T-helper 2 cell (primary cell): ENCODE results near the gene KLHL3.
A peak's percentile ranks its signal among the peaks of the same experiment; 100 is the strongest.

Experiments
- DNase-seq, 5 experiments: peaks; one replicate each; pipeline versions ENCODE4 v3.0.0 to v3.0.0-alpha.2; 2012 to 2022

The KLHL3 gene

GRCh38 chr5:137743031-137743640 lies 7.2 kb upstream of the KLHL3 start:
- DNase-seq, result peak in 3 of 5 experiments; percentile 23 to 76 (median 44)

DNA sequence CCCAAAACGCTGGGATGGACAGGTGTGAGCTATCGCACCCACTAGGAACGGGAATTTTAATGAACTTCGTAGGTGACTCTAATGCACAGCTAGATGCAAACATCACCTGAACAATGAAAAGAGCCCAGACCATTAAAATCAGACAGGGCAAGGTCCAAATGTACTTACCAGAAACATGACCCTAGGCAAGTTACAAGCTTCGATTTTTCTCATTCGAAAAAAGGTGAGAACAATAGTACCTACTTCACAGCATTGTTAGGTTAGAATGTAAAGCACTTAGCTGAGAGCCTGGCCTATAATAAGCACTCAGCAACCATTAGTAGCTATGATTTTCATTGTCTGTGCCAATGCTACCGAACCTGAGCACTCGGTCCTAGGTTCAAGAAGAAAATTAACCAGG lies 5.8 kb upstream of the KLHL3 start:
- no peak for DNase-seq

GRCh38 chr5:137739737-137740136 lies 3.8 kb upstream of the KLHL3 start:
- no peak for DNase-seq

DNA sequence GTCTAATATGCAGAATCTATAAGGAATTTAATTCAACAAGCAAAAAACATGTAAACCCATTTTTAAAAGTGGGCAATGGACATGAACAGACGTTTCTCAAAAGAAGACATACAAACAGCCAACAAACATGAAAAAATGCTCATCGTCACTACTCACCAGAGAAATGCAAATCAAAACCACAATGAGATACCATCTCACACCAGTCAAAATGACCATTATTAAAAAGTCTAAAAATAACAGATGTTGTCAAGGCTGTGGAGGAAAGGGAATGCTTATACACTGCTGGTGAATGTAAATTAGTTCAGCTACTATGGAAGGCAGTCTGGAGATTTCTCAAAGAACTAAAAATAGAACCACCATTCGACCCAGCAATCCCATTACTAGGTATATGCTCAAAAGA lies 3.1 kb upstream of the KLHL3 start:
- DNase-seq, result no peak

GRCh38 chr5:137737349-137738131 lies 1.7 kb upstream of the KLHL3 start:
- DNase-seq, result peak in 2 of 5 experiments; percentile 33 to 42

DNA sequence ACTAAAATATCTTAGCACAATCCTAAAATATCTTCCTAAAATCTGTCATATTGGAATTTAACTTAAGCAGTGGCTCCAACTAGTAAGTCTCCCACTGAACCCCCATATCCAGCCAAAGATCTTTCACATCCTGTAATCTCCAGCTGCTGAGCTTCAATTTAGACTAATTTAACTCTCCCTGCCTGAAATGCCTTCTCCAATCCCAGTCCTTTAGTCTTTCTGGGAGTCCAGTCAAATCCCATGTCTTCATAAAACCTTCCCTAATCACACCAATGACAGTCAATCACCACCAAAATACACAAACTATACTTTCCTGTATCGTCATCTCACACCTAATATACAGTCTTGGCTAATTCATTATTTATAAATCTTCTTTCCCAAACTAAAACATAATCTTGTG lies 607 bp upstream of the KLHL3 start:
- DNase-seq, result no peak

DNA sequence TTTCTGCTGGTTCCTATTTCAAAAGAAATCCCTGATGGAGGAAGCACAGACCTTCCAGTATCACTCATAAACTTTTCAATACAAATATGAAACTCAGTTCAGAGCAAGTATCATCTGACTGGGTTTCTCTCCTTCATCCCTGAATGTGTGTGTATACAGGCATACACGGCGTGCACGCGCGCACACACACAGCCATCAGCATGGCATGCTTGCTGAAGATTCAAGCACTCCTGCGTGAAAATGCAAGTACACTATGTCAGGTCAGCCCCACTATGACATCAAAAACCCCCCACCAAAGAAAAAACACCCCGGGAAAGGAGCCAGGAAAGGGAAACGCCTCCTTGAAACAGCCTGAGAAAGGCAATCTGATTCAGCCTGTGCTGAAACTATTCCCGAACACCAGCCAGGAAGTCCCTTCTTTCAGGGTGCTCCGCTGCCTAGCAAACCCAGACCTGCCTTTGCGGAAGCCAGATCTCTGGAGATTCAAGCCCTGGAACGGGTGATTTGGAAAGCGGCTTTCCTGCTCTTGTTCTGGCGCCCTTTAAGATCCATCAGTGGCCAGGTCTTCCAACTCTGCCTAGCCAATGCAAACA lies 831 bp downstream of the KLHL3 start:
- peak in 3 of 5 experiments; percentile 8 to 51 (median 9) for DNase-seq

DNA sequence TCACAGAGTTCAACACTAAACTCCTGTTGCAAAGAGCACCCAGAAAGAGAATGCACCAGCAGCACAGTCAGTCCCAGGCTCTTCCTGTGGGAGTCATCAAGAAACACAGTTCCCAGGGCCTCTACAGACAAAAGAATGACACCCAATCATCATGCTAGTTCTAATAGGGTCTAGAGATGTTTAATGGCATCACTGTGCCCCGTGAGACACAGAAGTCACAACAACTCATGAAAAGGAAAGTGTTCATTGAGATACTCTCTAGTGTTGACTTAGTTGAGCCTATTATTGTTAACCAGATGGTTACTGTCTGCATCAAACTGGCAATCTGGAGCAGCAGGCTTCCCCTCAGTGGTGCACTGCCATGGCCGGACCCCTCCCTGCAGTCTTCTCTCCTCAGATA lies 1.6 kb downstream of the KLHL3 start:
- peak in 1 of 5 experiments; percentile 16 for DNase-seq

- no peak for DNase-seq
Measured at GRCh38 chr5:137733922-137734321, 2.0 kb downstream of the KLHL3 start.

DNA sequence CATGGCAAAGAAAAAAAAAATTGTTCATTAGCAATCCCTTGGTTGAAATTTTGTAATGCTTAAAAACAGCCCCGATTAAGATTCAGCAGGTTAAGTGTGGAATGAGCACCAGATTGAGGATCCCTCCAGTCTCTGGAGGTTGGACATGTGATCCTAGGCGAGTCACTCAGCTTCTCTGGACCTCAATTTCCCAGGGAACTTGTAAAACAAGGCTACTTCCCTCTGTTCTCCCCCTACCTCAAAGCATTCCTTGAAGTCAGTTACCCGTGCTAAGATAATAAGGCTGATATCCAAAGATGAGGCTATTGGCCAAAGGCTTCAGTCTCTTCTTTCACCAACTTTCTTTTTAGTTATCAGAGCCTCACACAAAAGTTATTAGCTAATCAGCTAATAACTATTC lies 2.9 kb downstream of the KLHL3 start:
- DNase-seq, result no peak

DNA sequence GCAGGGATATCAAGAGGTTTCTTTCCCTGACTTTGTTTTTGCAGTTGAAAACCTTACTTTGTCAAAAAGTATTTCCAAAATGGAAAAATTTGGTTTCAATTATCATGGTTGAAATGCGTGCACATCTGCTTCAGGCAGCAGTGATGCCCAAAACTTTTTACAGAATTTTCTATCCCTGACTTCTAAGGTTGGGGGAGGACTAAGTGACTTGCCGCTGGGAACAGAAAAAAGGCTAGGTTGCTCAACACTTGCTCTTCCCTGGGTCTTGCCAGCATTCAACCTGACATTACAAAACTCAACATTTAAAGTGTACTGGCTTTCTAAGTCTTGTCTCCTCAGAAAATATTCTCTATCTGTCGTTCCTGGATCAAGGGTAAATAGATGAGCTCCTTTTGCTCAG lies 4.7 kb downstream of the KLHL3 start:
- no peak for DNase-seq

DNA sequence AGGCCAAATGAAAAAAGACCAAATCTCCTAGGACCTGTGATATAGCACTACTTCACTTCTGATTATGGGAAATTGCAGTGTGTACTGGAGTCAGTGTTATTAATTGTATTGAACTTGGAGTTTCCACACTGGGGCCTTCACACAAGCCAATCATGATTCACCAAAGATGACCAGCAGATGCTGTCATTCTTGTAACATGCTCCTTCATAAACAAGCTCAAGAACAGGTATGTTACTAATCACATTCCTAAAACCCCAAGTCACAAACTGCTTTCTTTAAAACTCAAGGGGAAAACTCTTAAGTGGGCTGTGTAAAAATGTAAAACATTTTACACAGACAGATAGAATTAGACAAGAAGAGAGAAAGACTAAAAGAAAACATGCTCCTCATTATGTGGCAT lies 5.6 kb downstream of the KLHL3 start:
- no peak for DNase-seq

DNA sequence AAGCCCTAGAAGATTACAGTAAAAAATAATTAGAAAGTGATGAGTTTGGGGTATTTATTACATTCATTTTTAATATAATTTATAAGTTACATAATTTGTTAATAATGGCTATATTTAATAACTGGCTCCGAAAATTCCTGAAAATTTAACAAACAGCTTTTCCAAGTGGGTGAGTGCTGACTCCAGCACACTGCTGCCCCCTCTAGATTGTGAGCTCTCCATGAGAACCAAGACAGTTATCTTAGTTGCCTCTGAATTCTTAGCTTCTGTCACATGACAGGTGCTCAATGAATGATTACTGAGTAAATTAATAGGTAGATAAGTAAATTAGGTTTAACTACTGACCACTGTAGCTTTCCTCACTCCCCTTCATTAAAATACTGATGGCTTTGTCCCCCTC lies 7.8 kb downstream of the KLHL3 start:
- DNase-seq, result no peak

GRCh38 chr5:137727623-137728022 lies 8.3 kb downstream of the KLHL3 start:
- no peak for DNase-seq

DNA sequence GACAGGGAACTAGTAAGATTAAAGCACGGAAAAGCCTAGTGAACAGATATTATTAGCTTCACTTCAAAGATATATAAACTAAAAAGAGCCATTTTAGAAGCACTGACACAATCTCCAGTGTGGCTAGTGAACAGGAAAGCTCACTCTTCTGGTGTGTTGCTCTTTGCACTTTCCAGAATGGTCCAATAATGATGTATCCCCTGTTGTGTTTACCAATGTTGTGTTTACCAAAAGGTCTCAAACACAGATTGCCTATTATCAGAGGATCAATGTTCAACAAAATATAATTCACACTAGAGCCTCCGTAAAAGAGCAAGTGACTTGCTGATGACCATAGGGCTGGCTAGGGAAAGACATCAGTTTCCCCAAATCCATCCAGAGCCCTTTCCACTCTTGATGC lies 11.6 kb downstream of the KLHL3 start:
- no peak for DNase-seq

DNA sequence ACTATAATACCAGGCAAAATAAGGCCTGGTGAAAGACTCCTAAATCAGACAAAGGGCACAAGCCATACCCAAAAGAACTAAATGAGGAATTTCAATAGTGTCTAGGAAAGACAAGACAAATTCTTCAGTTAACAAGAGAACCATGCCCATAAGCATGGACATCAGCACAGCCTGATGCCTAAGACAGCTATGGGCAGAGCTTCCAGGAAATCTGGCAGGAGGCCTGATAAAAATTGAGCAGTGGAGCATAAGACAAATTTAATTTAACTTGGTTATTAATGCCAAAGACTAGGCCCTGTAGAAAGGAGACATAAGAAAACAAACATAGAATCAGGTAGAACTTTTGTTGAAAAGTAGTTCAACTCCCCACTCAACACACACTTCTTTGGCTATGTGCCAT lies 17.3 kb downstream of the KLHL3 start:
- DNase-seq, result no peak

- DNase-seq, result no peak
Measured at GRCh38 chr5:137716337-137716736, 19.6 kb downstream of the KLHL3 start.

- DNase-seq, result no peak
Measured at GRCh38 chr5:137715456-137715855, 20.4 kb downstream of the KLHL3 start.

- no peak for DNase-seq
Measured at GRCh38 chr5:137714946-137715345, 20.9 kb downstream of the KLHL3 start.

DNA sequence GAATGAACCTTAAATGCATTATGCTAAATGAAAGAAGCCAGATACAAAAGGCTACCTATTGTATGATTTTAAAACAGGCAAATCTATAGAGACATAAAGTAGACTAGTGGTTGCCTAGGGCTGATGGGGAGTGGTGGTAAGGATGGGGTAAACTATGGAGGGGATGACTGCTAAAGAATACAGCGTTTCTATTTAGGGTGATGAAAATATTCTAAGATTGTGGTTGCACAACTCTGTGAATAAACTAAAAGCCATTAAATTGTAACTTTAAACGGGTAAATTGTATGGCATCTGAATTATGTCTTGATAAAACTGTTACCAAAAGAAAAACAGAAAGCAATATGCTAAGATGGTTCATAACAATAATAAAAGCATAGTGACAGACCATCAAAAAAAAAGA lies 21.4 kb downstream of the KLHL3 start:
- DNase-seq, result no peak

DNA sequence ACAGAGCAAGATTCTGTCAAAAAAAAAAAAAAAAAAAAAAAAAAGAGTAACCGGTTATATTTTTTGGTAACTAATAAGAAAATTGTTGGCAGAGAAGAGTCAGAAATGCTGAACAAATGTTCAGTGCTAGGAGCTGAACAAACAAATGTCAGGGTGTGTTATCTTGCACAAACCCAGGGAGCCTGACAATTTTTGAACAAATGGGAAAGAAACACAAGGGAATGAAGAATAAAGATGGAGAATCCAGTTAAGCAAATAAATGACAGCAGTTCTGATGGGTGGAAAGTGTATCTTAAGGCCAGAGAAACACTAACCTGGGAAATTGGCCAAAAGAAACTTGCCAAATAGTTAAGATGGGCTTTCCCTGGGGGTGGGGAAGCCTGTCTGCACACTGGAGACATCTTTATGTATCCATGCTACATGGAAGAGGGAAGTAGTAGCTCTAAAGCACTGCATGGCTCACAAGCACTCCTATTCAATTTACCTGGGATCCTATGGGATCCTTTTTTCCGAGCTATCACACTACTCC lies 23.7 kb downstream of the KLHL3 start:
- DNase-seq, result no peak

DNA sequence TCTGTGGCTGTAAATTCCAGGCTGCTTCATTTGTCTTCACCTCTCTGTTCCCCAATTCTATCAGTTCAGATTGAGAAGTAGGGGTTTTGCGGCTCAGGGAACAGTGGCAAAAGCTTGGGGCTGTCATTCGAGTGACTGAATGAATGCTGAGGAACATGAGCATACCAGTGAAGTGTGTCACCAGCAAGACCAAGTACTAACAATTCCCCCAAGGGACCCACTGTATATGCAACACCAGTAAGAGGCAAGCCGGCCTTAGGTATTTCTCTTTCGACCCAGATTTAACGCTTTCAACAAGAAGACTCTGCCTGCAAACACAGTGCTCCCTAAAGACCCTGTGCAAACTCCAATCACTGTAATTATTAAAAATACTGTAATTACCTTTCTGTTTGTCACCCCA lies 25.8 kb downstream of the KLHL3 start:
- DNase-seq, result no peak

DNA sequence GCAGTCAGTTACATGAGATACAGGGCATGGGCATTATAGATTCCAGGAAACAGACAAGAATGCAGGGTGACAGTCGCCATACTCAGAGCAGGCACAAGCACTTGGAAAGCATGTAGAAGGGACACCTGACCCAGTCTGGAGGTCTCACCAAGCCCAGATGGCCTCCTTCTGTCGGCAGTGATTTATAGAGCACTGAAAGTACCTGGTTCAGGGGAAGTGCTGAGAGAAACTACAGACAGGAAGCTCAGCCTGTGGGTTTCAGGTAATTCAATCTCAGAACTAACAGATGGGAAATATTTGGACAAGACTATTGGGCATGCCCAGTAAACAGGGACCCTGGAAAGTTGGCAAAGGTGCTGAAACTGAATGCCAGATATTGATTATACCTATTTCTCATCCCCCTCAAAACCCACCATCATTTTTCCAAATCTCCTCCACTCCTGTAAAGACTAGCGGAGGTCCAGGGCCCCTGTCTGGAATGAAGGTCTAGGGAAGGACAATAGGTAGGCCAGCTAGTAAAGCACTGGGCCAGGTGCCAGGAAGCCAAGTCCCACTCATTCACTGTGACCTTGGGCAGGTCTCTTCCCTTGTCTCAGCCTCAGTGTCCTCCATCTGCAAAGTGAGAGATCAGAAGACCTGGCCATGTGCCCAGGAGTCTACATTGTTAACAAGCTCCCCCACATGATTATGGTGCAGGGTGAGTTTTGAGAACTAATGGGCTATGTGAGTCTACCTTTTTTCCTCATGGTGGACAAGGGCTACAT lies 26.9 kb downstream of the KLHL3 start:
- DNase-seq, result no peak
